ENCODE data around the gene OSBP2.

Gene OSBP2

DNA sequence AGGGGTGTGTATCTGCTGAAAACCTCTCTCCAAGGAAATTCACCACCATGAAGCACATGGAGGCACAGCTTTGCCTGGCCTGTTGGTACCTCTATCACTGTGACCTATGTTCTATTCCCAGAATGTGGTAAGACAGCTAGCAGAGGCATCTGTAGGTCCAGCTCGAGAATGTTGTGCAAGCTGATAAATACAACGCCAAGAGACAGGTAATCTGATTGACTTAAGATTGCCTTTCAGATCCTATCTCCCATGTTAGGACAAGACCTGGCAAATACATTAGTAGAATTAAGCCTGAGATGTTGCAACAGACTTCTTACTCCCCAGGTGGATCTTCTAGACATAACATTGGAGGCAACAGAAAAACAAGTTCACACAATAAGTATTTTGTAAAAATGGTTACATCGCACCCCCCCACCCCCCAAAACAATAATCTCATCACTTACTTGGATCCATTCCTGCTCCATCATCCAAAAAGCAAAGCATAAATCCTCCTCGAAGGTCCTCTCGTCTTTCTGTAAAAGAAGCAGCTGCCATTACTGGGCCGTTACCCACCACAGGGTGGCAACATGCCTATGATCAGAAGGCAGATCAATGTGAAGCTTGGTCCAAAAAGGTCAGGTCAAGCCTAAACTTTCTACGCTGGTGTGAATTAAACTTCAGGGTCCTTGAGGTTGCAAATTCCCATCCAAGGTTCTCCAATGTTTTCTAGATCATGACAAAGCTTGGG lies 255.4 kb downstream of the OSBP2 start:
- DNase-seq, result no peak

DNA sequence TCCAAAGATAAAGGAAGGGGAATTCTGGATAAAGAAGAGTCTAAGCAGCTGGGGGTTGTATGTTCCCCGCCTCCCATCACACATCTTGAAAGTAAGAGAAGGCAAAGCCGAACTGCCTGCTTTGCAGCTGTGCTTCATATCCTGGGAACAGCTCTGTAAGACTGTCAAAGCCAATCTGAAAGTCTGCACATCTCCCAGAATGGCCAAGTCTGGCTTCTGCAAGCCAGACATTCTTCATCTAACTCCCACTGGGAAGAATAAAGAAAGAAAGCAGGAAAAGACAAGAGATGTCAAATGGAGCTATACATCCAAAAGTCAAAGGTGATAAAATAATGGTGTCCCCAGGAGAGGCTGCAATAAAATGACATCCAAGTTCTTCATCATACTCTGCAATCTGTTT lies 258.5 kb downstream of the OSBP2 start:
- no peak for DNase-seq

DNA sequence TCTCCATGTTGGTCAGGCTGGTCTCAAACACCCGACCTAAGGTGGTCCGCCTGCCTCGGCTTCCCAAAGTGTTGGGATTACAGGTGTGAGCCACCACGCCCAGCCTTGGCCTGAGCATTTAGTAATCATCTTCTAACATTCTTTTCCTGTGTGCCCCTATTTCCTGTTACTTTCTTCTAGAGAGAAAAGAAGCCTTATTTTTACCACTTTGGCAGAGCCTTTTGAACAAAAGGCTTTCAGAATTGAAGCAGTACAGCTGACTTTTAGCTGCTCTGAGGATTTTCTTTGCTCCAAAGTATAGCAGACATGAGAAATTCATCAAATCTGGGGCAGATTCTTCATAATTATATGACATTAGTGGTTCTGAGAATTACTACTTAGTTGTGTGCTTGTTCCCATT lies 260.5 kb downstream of the OSBP2 start:
- no peak for DNase-seq
